ENCODE measurements around the gene TSGA10IP. TPM values are rescaled to one million over a fixed set of nuclear protein-coding genes. Genes with fewer than 3 reads are reported as not detected.

Gene TSGA10IP
- total RNA-seq, 4 donors from 2014 or later, result not detected

GRCh38 chr11:65934014-65934413 lies 11.3 kb upstream of the TSGA10IP start:
- Histone ChIP-seq H3K4me1 (no peaks in the 10 kb centered on the region), H3K27me3 (peaks cover 18% of the 10 kb centered on the region), H3K4me3 (no peak overlapping the region), H3K9me3 (no peaks in the 10 kb centered on the region), H3K27ac (no peak overlapping the region), H3K36me3 (no peaks in the 10 kb centered on the region)
- DNase-seq, result no peak
- no peak for TF ChIP-seq POLR2AphosphoS5 (IDR thresholded peaks at IDR 0.05)
- no peak for TF ChIP-seq POLR2A (IDR thresholded peaks at IDR 0.05)
- TF ChIP-seq CTCF (IDR thresholded peaks at IDR 0.05), result no peak
- TF ChIP-seq EP300 (IDR thresholded peaks at IDR 0.05; ENCODE audit: low read depth), result no peak
- intact Hi-C loops (cut with DNase I; ENCODE audit: low total_unique reads), result no loop called here
- in situ Hi-C loops (cut with MboI; ENCODE audit: low pct_ligation_motif_present in 1 of 4, low pct_unique_long_range_greater_than_20kb in 1 of 4, low sequenced_read_pairs in 3 of 4), result no loop called here
- WGBS, 2 donors (ENCODE audit: low coverage in 1 of 2), result 69 to 75% methylated on average over 4 of the region's 4 CpGs

- Histone ChIP-seq H3K4me1 (no peaks in the 10 kb centered on the region), H3K27ac (no peak overlapping the region), H3K4me3 (no peak overlapping the region), H3K27me3 (peaks cover 17% of the 10 kb centered on the region), H3K9me3 (no peaks in the 10 kb centered on the region), H3K36me3 (no peaks in the 10 kb centered on the region)
- in situ Hi-C loops (cut with MboI; ENCODE audit: low pct_ligation_motif_present in 1 of 4, low pct_unique_long_range_greater_than_20kb in 1 of 4, low sequenced_read_pairs in 3 of 4) (no loop called here), intact Hi-C loops (cut with DNase I; ENCODE audit: low total_unique reads) (no loop called here)
- WGBS, 2 donors (ENCODE audit: low coverage in 1 of 2), result 43 to 75% methylated on average over 1 to 4 of the region's 4 CpGs
- DNase-seq, result no peak
- TF ChIP-seq CTCF (IDR thresholded peaks at IDR 0.05), result no peak
- TF ChIP-seq POLR2A (IDR thresholded peaks at IDR 0.05), result no peak
- TF ChIP-seq POLR2AphosphoS5 (IDR thresholded peaks at IDR 0.05), result no peak
- TF ChIP-seq EP300 (IDR thresholded peaks at IDR 0.05; ENCODE audit: low read depth), result no peak
Measured at GRCh38 chr11:65937766-65938165, 7.5 kb upstream of the TSGA10IP start.

GRCh38 chr11:65941720-65942310 lies 3.5 kb upstream of the TSGA10IP start:
- no peak for DNase-seq
- intact Hi-C loops (cut with DNase I; ENCODE audit: low total_unique reads), result no loop called here
- peak overlapping the region in 1 of 4 donors; percentile 20 for H3K27ac ChIP-seq
- WGBS, 2 donors (ENCODE audit: low coverage in 1 of 2), result 67 to 79% methylated on average over 6 to 9 of the region's 9 CpGs
- H3K4me1 ChIP-seq, result no peaks in the 10 kb centered on the region
- TF ChIP-seq EP300 (IDR thresholded peaks at IDR 0.05; ENCODE audit: low read depth) (no peak), POLR2A (IDR thresholded peaks at IDR 0.05) (no peak), POLR2AphosphoS5 (IDR thresholded peaks at IDR 0.05) (no peak), CTCF (IDR thresholded peaks at IDR 0.05) (no peak)
- peaks cover 9% of the 10 kb centered on the region for H3K27me3 ChIP-seq
- no peaks in the 10 kb centered on the region for H3K36me3 ChIP-seq
- in situ Hi-C loops (cut with MboI; ENCODE audit: low pct_ligation_motif_present in 1 of 4, low pct_unique_long_range_greater_than_20kb in 1 of 4, low sequenced_read_pairs in 3 of 4), result no loop called here
- H3K9me3 ChIP-seq, result no peaks in the 10 kb centered on the region
- H3K4me3 ChIP-seq, result no peak overlapping the region

- no peak overlapping the region for H3K4me3 ChIP-seq
- H3K27ac ChIP-seq, result no peak overlapping the region
- intact Hi-C loops (cut with DNase I; ENCODE audit: low total_unique reads) (no loop called here), in situ Hi-C loops (cut with MboI; ENCODE audit: low pct_ligation_motif_present in 1 of 4, low pct_unique_long_range_greater_than_20kb in 1 of 4, low sequenced_read_pairs in 3 of 4) (no loop called here)
- no peaks in the 10 kb centered on the region for H3K4me1 ChIP-seq
- WGBS, 2 donors (ENCODE audit: low coverage in 1 of 2), result 59 to 82% methylated on average over 3 to 7 of the region's 7 CpGs
- DNase-seq, result no peak
- no peaks in the 10 kb centered on the region for H3K36me3 ChIP-seq
- peaks cover 2% of the 10 kb centered on the region for H3K27me3 ChIP-seq
- no peaks in the 10 kb centered on the region for H3K9me3 ChIP-seq
- TF ChIP-seq POLR2A (IDR thresholded peaks at IDR 0.05), result no peak
- no peak for TF ChIP-seq EP300 (IDR thresholded peaks at IDR 0.05; ENCODE audit: low read depth)
- TF ChIP-seq POLR2AphosphoS5 (IDR thresholded peaks at IDR 0.05), result no peak
- TF ChIP-seq CTCF (IDR thresholded peaks at IDR 0.05), result no peak
Measured at GRCh38 chr11:65942531-65942930, 2.7 kb upstream of the TSGA10IP start.
